ENCODE data around the gene AARSD1.
"Not testable (repeated sequence)": the region's sequence is repeated elsewhere in the genome, so short reads cannot be mapped to it uniquely, and the experiment has no call there.

The AARSD1 gene

GRCh38 chr17:42920922-42921321, 43.3 kb downstream of the AARSD1 start:
- H3K27me3 ChIP-seq = peaks cover 58% of the 10 kb centered on the region
- H3K4me3 ChIP-seq (ENCODE audit: low read depth, low read length) = no peak overlapping the region
- TF ChIP-seq, protein P1, sequence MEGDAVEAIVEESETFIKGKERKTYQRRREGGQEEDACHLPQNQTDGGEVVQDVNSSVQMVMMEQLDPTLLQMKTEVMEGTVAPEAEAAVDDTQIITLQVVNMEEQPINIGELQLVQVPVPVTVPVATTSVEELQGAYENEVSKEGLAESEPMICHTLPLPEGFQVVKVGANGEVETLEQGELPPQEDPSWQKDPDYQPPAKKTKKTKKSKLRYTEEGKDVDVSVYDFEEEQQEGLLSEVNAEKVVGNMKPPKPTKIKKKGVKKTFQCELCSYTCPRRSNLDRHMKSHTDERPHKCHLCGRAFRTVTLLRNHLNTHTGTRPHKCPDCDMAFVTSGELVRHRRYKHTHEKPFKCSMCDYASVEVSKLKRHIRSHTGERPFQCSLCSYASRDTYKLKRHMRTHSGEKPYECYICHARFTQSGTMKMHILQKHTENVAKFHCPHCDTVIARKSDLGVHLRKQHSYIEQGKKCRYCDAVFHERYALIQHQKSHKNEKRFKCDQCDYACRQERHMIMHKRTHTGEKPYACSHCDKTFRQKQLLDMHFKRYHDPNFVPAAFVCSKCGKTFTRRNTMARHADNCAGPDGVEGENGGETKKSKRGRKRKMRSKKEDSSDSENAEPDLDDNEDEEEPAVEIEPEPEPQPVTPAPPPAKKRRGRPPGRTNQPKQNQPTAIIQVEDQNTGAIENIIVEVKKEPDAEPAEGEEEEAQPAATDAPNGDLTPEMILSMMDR (IDR thresholded peaks at IDR 0.05; ENCODE audit: low read depth, low read length) = no peak
- no peaks in the 10 kb centered on the region for H3K9me3 ChIP-seq
- no peaks in the 10 kb centered on the region for H3K36me3 ChIP-seq
- DNase-seq = no peak
- H3K4me1 ChIP-seq = no peaks in the 10 kb centered on the region

GRCh38 chr17:42920106-42920900, 44.0 kb downstream of the AARSD1 start:
- H3K36me3 ChIP-seq = no peaks in the 10 kb centered on the region
- H3K4me1 ChIP-seq = no peaks in the 10 kb centered on the region
- DNase-seq = no peak
- no peaks in the 10 kb centered on the region for H3K9me3 ChIP-seq
- peaks cover 63% of the 10 kb centered on the region for H3K27me3 ChIP-seq
- no peak overlapping the region for H3K4me3 ChIP-seq (ENCODE audit: low read depth, low read length)
- TF ChIP-seq, protein P1 (IDR thresholded peaks at IDR 0.05; ENCODE audit: low read depth, low read length) = no peak

DNA sequence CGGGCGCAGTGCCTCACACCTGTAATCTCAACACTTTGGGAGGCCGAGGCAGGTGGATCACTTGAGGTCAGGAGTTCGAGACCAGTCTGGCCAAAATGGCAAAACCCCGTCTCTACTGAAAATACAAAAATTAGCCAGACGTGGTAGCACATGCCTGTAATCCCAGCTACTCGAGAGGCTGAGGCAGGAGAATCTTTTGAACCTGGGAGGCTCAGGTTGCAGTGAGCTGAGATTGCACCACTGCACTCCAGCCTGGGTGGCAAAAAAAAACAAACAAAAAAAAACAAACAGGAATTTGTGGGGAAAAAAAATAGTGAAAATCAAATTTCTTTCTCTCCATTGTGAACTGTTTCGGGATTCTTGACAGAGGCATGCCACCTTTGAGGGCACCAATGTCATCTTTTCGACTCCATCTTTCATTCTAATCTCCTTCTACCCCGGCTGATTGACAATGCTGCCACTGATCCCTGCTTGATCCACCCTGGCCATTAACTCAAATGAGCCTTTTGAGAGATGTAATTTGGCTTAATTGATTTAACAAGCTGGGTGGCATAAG, 44.7 kb downstream of the AARSD1 start:
- not testable (repeated sequence) for H3K9me3 ChIP-seq; H3K4me1 ChIP-seq; DNase-seq; H3K4me3 ChIP-seq (ENCODE audit: low read depth, low read length); H3K36me3 ChIP-seq
- peaks cover 63% of the 10 kb centered on the region for H3K27me3 ChIP-seq

- Histone ChIP-seq H3K4me1 (no peaks in the 10 kb centered on the region), H3K4me3 (ENCODE audit: low read depth, low read length) (no peak overlapping the region), H3K36me3 (no peaks in the 10 kb centered on the region), H3K9me3 (no peaks in the 10 kb centered on the region), H3K27me3 (peaks cover 63% of the 10 kb centered on the region)
- DNase-seq = no peak
- TF ChIP-seq, protein P1 (IDR thresholded peaks at IDR 0.05; ENCODE audit: low read depth, low read length) = no peak
These were observed 45.2 kb downstream of the AARSD1 start for GRCh38 chr17:42918902-42919521.

- DNase-seq = no peak
- H3K27me3 ChIP-seq = peaks cover 54% of the 10 kb centered on the region
- H3K4me3 ChIP-seq (ENCODE audit: low read depth, low read length) = no peak overlapping the region
- no peaks in the 10 kb centered on the region for H3K9me3 ChIP-seq
- TF ChIP-seq, protein P1 (IDR thresholded peaks at IDR 0.05; ENCODE audit: low read depth, low read length) = no peak
- no peaks in the 10 kb centered on the region for H3K4me1 ChIP-seq
- H3K36me3 ChIP-seq = no peaks in the 10 kb centered on the region
These were observed 47.0 kb downstream of the AARSD1 start for GRCh38 chr17:42917236-42917603.

- peaks cover 54% of the 10 kb centered on the region for H3K27me3 ChIP-seq
- not testable (repeated sequence) for DNase-seq; H3K9me3 ChIP-seq; H3K4me1 ChIP-seq; H3K4me3 ChIP-seq (ENCODE audit: low read depth, low read length); H3K36me3 ChIP-seq
These were observed 47.6 kb downstream of the AARSD1 start for GRCh38 chr17:42916388-42917235.

DNA sequence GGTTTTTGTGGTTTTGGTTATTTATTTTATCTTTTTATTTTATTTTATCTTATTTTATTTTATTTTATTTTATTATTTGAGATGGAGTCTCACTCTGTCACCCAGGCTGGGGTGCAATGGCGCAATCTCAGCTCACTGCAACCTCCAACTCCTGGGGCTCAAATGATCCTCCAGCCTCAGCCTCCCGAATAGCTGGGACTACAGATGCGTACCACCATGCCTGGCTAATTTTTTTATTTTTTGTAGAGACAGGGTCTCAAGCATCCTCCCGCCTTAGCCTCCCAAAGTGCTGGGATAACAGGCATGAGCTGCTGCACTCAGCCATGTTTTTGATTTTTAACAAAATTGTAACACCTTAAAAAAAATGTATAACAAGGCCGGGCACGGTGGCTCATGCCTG, 49.0 kb downstream of the AARSD1 start:
- DNase-seq; H3K4me3 ChIP-seq (ENCODE audit: low read depth, low read length); H3K4me1 ChIP-seq; H3K9me3 ChIP-seq; H3K36me3 ChIP-seq: not testable (repeated sequence)
- peaks cover 54% of the 10 kb centered on the region for H3K27me3 ChIP-seq

Measured in BE2C (cell line).